RWPE2 (cell line): Measurements from ENCODE around the gene RALGAPA1.
"Not testable (repeated sequence)": the region's sequence is repeated elsewhere in the genome, so short reads cannot be mapped to it uniquely, and the experiment has no call there.

ENCODE experiments used
- ATAC-seq: fragments of 200-7000 bp; cut with Tn5 transposase; 3 replicates; pipeline ENCODE4 v1.9.1; 2021; ENCODE audit warnings: low read depth
- DNase-seq: peaks from one replicate; pipeline ENCODE4 v3.0.0-alpha.2; 2020; ENCODE audit warnings: low spot score
- H3K27ac ChIP-seq: fragments of 450-650 bp; 2 replicates; pipeline ENCODE4 v1.5.1; 2017; ENCODE audit warnings: mild to moderate bottlenecking; ENCODE audit not compliant: poor library complexity, severe bottlenecking
- H3K27me3 ChIP-seq: fragments of 250-450 bp; sonication (Bioruptor Pico); 2 replicates; pipeline ENCODE4 v1.5.1; 2021; ENCODE audit warnings: mild to moderate bottlenecking, moderate library complexity; ENCODE audit not compliant: insufficient read depth, poor library complexity, severe bottlenecking
- H3K36me3 ChIP-seq: fragments of 250-450 bp; sonication (Bioruptor Pico); 2 replicates; pipeline ENCODE4 v1.5.1; 2020; ENCODE audit warnings: low read depth, mild to moderate bottlenecking, moderate library complexity
- H3K4me1 ChIP-seq: fragments of 250-450 bp; sonication (Bioruptor Pico); 2 replicates; pipeline ENCODE4 v1.5.1; 2021; ENCODE audit warnings: mild to moderate bottlenecking, moderate library complexity; ENCODE audit not compliant: insufficient read depth, poor library complexity, severe bottlenecking
- H3K4me3 ChIP-seq: fragments of 250-450 bp; sonication (Bioruptor Pico); 2 replicates; pipeline ENCODE4 v1.5.1; 2021; ENCODE audit warnings: mild to moderate bottlenecking, moderate library complexity; ENCODE audit not compliant: severe bottlenecking
- H3K9me3 ChIP-seq: fragments of 250-450 bp; sonication (Bioruptor Pico); 2 replicates; pipeline ENCODE4 v1.5.1; 2021; ENCODE audit warnings: mild to moderate bottlenecking, moderate library complexity; ENCODE audit not compliant: severe bottlenecking
- TF ChIP-seq, protein P1 (sequence below): fragments of 450-650 bp; IDR thresholded peaks from one replicate; pipeline ENCODE4 v1.5.1; 2017; ENCODE audit warnings: mild to moderate bottlenecking, moderate library complexity; ENCODE audit not compliant: poor library complexity, severe bottlenecking

Gene RALGAPA1

DNA sequence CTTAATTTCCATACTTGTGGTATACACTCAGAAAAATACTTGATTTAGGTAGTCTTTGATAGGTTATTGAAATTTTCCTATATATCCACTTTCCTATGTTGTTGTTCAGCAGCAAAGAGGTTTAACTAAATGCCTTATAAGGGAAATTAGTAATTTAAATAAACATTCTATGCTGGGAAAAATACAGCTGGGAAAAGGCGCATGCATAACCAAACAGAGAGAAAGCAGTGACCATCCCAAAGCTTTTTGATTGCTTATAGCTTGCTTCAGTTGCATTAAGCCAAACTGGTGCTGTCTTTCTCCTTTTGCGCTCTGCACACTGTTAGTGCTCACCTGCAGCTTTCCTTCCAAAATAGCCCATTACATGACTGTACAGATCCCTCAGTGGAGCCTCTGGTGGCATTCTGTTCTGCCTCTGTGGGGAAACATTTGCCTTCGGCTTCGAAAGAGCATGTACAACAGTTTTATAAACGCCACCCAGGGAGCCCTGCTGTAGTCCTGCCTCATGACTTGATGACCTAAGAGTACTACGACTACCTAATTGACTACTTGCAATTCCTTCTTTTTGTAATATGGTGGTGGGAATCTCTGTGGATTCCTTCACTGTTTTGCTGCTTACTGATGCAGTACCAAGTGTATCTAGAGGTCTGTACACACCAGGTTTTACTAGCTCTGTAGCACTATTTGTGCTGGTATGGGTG, 120.8 kb downstream of the RALGAPA1 start:
- no peak overlapping the region for H3K27ac ChIP-seq
- TF ChIP-seq, protein P1, sequence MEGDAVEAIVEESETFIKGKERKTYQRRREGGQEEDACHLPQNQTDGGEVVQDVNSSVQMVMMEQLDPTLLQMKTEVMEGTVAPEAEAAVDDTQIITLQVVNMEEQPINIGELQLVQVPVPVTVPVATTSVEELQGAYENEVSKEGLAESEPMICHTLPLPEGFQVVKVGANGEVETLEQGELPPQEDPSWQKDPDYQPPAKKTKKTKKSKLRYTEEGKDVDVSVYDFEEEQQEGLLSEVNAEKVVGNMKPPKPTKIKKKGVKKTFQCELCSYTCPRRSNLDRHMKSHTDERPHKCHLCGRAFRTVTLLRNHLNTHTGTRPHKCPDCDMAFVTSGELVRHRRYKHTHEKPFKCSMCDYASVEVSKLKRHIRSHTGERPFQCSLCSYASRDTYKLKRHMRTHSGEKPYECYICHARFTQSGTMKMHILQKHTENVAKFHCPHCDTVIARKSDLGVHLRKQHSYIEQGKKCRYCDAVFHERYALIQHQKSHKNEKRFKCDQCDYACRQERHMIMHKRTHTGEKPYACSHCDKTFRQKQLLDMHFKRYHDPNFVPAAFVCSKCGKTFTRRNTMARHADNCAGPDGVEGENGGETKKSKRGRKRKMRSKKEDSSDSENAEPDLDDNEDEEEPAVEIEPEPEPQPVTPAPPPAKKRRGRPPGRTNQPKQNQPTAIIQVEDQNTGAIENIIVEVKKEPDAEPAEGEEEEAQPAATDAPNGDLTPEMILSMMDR: no peak
- no peak for DNase-seq
- H3K9me3 ChIP-seq: no peaks in the 10 kb centered on the region
- peak; percentile 12; the same call in 1 of the 3 replicates for ATAC-seq
- H3K4me1 ChIP-seq: no peaks in the 10 kb centered on the region
- no peaks in the 10 kb centered on the region for H3K27me3 ChIP-seq
- H3K36me3 ChIP-seq: peaks cover 50% of the 10 kb centered on the region
- no peak overlapping the region for H3K4me3 ChIP-seq

DNA sequence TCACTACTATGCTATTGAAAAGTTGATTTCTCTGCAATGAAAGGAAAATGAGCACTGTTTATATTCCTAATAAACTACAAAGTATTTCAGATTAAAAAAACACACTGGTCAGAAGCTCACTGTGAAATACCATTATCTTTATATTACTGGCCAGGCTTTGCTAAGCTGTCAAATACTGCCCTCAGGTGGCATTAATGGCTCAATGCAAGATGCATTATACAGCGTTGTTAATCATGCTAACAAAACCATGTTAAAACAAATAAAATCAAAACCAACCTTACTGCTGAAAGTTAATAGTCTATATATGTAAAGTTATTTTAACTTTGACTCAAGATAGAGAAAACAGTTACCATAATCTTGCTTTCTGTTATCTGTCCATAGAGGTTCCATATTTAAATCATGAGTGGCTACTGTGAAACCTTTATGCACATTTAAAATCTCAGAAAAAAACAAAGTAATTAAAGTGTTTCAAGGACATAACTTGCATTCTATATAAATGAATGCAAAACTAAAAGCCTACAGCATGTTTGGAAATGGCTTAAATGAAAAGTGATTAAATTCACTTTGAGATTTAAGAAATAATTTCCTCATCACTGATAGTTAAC, 121.7 kb downstream of the RALGAPA1 start:
- no peaks in the 10 kb centered on the region for H3K4me1 ChIP-seq
- no peak for DNase-seq
- H3K27me3 ChIP-seq: no peaks in the 10 kb centered on the region
- ATAC-seq: peak; percentile 92
- TF ChIP-seq, protein P1: peak; percentile 99
- H3K36me3 ChIP-seq: peaks cover 56% of the 10 kb centered on the region
- H3K4me3 ChIP-seq: no peak overlapping the region
- H3K9me3 ChIP-seq: no peaks in the 10 kb centered on the region
- no peak overlapping the region for H3K27ac ChIP-seq

DNA sequence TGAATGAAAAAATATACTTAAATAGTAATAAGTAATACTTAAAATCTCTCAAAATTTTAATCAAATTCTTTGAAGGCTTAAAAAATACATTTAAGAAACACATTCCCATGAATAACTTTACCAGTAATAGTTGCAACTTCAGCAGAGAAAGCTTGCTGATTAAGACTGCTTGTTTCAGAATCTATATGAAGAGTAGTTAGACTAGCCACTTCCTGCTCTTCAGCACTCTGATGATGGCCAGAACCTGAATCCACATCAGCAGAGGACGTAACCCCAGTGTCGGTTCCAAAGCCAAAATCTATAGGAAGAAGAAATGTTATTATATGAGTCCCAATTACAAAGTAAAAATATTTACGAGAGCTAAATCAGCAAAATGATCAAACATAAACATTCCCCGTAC, 125.4 kb downstream of the RALGAPA1 start:
- H3K27ac ChIP-seq, ATAC-seq, H3K9me3 ChIP-seq, DNase-seq, H3K4me3 ChIP-seq, H3K4me1 ChIP-seq, H3K27me3 ChIP-seq: not testable (repeated sequence)
- H3K36me3 ChIP-seq: peaks cover 70% of the 10 kb centered on the region

DNA sequence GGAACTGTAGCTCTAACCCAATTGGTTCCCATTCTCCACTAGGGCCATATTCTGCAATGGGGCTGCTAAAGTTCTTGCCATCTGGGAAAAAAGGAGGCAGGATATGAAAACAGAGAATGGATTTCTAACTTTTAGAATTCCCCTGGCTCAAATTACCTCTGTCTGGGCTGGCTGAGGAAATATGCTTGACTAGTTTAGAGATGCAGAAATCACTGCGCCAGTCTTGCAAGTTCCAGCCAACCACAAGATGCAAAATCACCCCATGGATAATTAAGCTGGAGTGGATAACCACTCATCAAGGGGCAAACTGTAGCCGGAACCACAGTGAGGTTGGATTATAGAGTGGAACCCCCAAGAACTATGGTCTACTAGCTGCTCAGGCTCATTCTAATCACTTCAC, 126.3 kb downstream of the RALGAPA1 start:
- H3K4me3 ChIP-seq: no peak overlapping the region
- H3K27me3 ChIP-seq: no peaks in the 10 kb centered on the region
- H3K27ac ChIP-seq: no peak overlapping the region
- H3K36me3 ChIP-seq: peaks cover 72% of the 10 kb centered on the region
- H3K9me3 ChIP-seq: no peaks in the 10 kb centered on the region
- H3K4me1 ChIP-seq: no peaks in the 10 kb centered on the region
- TF ChIP-seq, protein P1: no peak
- ATAC-seq (no peak), DNase-seq (no peak)

DNA sequence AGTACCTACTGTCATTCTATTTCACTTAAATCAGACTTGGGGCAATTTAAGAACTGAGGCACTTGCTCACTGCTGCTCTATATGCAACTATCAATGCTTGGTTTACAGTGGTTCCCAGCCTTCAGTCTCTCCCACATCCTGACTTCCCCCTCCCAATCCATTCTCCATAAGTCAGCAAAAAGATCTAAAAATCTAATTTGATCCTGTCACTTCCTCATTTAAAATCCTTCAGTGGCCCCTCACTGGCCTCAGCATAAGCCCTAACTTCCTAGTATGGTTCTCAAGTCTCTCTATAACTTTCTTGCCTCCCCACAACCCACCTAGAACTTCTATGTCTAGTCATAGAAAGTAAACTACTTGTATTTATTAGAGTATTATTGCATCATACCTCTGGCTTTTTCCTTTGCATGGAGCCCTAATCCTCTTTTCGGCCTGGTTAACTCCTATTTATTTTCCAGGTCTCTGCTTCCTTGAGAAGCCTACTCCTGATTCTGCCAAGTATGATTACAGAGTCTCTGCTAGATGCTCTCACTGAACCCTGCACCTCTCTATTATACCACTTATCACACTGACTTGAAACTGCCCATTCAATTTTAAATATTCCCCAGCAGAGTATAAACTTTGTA, 130.6 kb downstream of the RALGAPA1 start:
- Histone ChIP-seq H3K27ac (no peak overlapping the region), H3K4me3 (no peak overlapping the region), H3K9me3 (no peaks in the 10 kb centered on the region), H3K4me1 (no peaks in the 10 kb centered on the region), H3K36me3 (peaks cover 81% of the 10 kb centered on the region), H3K27me3 (no peaks in the 10 kb centered on the region)
- ATAC-seq (no peak), DNase-seq (no peak)
- TF ChIP-seq, protein P1: no peak
